GM18868 (cell line): ENCODE measurements around the gene LMNA.

Experiments
- ATAC-seq: cut with Tn5 transposase; IDR thresholded peaks from one replicate; pipeline ENCODE4 v1.9.1; 2021; ENCODE audit warnings: mild to moderate bottlenecking, moderate library complexity; ENCODE audit not compliant: unreplicated experiment

Gene LMNA

DNA sequence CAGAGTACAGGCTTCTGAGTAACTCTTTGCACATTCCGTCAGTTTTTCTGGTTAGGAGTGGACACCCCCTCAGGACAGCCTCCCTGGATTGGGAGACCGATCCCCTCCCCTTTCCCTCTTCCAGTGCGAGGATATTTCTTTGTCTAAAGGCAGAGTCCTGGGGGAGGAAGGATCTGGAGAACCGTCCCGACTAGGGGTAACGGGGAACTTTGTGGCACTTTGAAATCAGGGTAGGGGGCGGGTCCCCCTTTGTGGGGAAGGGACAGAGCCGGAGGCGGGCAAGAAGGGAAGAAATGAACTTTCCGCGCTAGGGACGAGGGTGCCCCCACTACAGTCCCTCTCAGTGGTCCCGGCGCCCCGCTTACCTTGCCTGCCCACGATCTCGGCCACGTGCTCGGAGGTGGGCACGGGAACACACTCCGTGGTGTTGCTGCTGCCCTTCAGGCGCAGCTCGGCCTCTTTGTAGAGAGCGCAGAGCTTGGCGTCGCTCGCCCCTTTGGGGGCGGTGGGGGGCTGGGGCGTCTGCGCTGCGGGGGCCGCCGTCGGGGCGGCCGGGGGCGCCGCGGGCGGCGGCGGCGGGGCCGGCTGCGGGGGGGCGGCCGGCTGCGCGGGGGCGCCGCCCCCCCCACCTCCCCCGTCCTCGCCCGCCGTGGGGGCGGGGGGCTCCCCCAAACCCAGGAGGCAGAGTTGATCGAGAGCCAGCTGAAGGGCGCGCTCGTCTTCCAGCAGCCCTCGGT, 33.2 kb upstream of the LMNA start:
- ATAC-seq: no peak

DNA sequence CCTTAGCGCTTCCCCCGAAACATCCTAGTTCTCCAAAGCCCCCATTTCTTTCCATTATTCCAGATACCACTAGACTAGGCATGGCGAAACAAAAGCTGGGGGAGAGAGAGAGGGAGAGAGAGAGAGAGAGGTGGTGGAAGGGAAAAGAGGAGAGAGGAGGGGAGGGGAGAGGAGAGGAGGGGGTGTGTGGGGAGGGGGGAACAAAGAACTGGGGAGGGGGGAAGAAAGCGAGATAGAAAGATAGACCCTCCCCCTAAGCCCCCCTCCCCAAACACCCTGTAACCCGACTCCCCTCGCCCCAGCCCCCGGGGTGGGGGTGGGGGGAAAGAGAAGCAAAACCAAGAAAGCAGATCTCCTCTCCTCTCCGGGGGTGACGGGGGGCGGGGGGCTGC, 32.6 kb upstream of the LMNA start:
- ATAC-seq: no peak

- no peak for ATAC-seq
Observed at GRCh38 chr1:156082309-156083091, 32.0 kb upstream of the LMNA start, which contains the start of gene MEX3A. Gene MEX3A, minus strand, starts transcription at chr1:156082465. Its CDS starts 467 bp downstream, at chr1:156081998.

DNA sequence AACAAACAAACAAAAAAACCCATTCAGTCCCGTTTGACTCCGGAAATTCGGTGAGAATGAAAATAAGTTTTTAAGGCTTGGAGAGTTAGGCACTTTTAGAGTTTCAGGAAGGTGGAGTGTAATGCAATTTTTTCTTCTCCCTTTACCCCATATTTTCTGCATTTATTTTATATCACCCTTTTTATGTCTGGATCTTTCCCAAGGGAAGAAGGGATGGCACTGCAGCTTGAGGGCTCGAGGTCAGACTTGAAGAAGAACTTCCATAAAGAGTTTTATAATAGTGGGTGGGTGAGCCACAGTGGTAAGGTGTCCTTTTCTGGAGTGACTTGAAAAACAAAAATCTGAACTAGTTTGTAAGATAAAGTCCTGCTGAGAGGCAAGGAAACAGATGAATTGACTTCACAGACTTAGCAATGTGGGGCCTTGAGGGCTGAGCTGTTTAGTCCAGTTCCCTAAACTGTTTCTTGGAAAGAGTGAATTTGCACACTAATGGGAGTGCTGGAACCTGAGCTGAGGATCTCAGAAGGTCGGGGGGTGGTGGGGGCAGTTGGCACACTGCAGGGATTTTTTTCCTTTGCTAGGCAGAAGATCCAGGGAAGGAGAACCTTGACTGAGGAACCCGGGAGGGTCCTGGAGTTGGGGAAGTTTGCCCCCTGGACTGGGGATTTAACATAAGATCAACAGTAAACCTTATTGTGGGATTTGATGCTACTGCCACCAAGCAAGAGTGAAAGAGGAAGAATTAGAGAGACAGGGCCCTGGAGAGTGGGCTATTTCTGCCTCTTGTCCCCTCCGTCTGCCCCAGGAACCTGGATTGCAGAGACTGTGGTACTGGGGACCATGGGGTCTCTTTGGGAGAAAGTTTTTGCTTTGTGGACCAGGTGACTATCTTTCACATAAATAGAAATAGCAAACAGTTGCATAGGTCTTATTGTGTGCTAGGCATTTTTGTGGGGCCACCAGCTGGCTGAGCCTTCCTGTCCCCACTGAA, 30.4 kb upstream of the LMNA start:
- no peak for ATAC-seq

DNA sequence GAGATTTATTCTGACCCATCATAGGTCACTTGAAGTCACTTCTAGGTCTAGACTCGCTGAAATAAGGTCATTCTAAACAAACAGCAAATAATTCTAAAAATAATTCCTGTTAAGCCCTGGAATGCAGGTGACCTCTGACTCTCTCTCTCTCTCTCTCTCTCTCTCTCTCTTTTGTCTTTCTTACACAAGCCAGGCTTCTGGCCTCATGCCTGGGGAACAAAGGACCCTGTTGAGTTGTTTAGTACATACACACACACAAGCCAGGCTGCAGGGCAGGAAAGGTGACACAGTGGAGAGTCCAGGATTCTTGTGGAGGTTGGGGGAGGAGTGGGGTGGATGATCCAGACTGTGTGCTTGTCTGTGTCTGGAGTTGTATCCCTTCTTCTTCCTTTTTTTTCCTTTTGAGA, 28.3 kb upstream of the LMNA start:
- no peak for ATAC-seq

- no peak for ATAC-seq
Observed at GRCh38 chr1:156089704-156090103, 24.8 kb upstream of the LMNA start.

DNA sequence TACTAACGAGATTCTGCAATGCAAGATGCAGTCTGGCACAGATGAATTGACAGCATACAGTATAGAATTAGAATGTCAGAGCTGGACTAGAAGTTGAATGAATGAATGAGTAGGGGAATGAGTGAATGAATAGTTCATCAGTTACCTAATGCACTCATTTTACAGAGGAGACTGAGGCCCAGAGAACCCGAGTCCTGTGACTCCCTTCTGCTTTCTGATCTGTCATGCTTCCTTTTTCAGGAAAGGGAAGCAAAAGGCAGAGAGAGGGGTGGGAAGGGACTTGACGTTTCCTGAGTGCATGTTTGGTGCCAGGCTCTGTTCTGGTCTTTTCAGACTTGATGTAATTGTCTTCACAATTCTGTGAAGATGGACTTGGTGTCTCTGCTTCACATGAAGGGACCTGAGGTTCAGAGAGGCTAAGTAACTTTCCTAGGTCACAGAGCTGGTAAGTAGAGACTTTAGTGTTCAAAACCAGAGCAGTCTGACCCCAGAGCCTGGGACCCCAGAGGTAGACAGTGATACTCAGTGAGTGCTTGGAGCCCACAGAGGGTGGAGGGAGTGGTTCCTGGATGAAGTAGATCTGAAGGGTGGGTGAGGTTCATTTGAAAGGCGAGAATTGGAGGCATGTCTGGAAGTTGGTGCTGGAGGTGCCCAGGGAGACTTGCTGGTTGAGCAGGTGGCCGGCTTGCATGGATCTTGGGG, 24.2 kb upstream of the LMNA start:
- ATAC-seq: no peak

DNA sequence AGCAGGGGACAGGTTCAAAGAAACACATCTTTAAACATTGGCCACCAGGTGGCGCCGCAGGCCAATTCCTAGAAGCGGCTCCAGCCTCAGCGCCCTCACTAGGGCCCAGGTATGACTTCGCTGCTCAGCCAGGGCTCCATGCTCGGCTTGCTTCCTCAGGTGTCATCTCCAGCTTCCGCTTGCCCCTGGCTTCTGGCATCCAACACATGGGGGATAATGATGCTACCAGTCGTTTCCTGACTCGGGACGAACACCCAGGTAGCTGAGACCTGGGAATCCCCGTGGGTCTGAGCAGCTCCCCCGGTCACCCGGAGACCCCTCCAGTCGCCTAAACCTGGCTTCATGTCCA, 23.7 kb upstream of the LMNA start:
- ATAC-seq: peak; percentile 70

DNA sequence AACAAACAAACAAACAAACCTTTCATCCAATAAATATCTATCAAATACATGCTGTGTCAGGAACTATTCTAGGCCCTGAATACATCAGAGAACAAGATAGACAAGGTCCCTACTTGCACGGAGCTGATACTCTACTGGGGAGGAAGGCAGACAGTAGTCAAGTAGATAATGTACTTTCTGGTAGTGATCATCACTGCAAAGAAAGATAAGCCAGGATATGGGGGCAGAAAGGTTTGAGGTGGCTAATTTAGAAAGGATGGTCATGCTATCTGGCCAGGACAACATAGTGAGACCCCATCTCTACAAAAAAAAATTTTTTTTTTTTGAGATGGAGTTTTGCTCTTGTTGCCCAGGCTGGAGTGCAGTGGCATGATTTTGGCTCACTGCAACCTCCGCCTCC, 22.9 kb upstream of the LMNA start:
- ATAC-seq: no peak

- no peak for ATAC-seq
Observed at GRCh38 chr1:156095906-156096508, 18.5 kb upstream of the LMNA start.

DNA sequence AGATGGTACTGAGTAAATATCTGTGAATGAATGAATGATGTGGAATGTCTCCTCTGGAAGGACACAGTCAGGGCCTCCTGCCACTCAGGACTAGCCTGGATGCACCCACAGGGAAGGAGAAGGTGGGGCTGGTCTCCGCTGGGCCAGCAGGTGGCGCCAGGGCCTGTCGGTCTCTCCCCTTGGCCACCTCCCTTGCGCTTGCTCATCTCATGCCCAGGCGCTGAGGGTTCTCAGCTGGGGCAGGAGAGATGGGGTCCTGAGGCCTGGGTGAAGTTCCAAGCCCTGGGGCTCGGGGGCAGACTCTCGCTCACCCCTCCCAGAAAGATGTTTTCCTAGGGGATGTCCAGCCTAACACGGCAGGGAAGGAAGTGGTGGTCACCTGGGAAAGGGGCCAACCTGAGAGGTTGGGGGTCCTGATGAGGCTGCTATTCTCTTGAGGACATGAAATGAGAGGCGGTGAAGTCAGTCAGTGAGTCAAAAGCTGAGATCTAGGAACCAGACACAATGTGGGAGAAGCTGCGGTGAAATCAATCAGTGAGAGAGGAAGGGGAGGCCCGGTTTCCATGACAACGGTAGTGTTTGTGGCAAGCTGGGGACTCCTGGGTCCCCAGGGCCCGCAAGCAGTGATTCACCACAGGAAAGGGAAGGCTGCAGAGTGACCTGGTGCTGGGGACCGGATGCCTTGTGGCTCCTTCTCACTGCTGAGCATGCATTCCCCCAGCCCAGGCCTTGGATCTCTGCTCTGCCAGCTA, 17.7 kb upstream of the LMNA start:
- ATAC-seq: peak; percentile 64

- ATAC-seq: no peak
Observed at GRCh38 chr1:156097499-156098178, 16.9 kb upstream of the LMNA start.

- no peak for ATAC-seq
Observed at GRCh38 chr1:156098784-156099183, 15.7 kb upstream of the LMNA start.

- ATAC-seq: no peak
Observed at GRCh38 chr1:156099282-156099681, 15.2 kb upstream of the LMNA start.

DNA sequence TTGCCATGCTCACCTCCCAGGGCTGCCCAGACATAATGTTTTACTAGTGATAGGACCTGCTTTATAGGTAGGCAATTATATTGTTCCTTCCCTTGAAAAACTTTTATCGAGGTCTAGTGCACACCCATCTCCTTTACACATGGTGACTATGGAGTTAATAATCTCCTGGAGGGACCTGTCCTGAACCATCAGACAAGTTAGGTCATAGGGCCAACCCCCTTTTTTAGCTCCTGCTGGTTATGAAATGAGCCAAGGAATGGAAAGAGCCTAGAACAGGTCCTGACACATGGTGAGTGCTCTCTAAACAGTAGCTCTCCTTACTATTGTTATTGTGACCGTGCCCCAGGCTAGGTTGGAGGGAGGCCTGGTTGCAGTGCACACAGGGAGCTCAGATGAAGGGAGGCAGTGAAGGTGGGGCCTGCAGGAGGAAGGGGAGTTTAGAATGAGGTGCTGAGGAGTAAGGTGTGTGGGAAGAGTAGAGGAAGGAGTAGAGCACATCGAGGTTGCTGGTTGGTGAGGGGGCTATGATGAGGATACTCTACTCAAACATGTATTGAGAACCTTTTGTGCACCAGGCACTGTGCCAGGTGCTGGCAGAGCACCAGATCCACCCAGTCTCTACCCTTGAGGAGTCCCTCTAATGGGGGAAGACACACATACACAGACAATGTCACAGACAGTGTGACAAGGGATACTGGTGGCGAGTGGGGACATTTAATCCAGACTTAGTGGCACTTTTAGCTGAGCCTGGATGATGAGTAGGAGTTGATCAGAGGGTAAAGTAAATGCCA, 14.1 kb upstream of the LMNA start:
- no peak for ATAC-seq

DNA sequence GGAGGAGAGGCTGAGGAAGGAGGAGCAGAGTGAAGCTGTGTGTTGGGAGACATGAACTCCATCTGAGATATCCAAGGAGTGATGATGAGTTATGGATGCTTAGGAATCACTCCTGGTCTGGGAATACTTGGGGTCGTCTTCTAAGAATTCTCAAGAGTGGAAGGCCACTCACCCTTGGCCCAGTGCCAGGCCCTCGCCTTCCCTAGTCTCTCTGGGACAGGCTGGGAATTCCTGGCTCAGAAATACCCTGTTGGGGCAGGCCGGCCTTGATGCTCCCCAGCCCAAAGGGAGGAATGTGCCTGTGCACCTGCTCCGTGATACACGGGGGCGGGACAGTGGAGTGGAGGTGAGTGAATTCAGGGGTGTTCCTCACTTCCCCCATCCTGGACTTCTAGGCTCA, 12.6 kb upstream of the LMNA start:
- ATAC-seq: no peak

DNA sequence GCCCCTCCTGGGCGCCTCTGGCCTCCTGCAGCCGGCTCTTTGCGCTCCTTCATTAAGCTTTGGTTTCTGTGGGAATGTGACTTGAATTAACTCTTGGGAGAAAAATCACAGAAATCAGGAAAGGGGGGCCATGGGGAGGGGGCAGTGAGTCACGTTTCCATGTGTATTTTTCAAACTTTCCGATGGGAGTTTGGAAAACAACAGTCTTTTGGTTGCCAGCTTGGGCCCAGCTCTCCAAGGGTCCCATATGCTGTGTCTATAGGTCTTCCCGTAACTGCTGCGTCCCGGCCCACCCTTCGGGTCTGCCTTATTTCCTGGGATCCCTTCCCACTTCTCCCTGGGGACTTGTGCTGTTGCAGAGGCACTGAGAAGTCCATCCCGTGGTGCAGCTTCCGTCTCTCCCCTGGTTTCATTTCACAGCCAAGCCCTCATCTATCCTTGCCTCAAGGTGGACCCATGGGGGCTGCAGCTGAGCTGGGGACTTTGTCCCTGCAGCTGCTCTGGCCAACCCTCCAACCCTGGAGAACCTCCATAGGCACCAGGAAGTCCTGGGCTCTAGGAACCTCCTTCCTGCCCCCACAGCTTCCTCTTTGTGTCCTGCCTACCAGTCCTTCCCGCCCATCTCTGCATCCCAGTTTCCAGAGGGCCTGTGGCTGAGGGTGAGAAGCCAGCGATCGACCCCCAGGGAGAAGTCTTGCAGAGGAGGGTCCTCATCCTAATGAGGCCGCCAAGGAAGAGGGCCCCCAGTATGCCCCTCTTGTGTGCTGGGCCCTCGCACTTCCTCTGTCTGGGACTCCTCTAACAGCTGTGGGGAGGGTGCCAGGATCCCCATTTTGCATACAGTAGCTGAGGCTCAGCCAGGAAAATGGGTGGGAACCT, 11.6 kb upstream of the LMNA start:
- no peak for ATAC-seq
